Stimulated activated CD4-positive, alpha-beta T cell treated with anti-CD3 and anti-CD28 coated beads, Interleukin-15, amount 100 ng/mL, for 1 hour (primary cell): ENCODE data around the gene GIPC3.
A peak's percentile ranks its signal among the peaks of the same experiment; 100 is the strongest.
"Not testable (repeated sequence)": the region's sequence is repeated elsewhere in the genome, so short reads cannot be mapped to it uniquely, and the experiment has no call there.

ENCODE experiments used
- DNase-seq, 2 donors: peaks; one replicate each; pipeline ENCODE4 v3.0.0-alpha.2; 2020; ENCODE audit warnings: low read depth in 1 of 2, low spot score in 1 of 2

Gene GIPC3

GRCh38 chr19:3576696-3577443 lies 8.4 kb upstream of the GIPC3 start:
- no peak for DNase-seq

- DNase-seq, result no peak
Observed at GRCh38 chr19:3577723-3578344, 7.4 kb upstream of the GIPC3 start.

GRCh38 chr19:3578390-3578789 lies 6.9 kb upstream of the GIPC3 start:
- no peak for DNase-seq

- DNase-seq, result no peak
Observed at GRCh38 chr19:3580156-3580934, 4.9 kb upstream of the GIPC3 start.

- not testable (repeated sequence) for DNase-seq
Observed at GRCh38 chr19:3581792-3582191, 3.5 kb upstream of the GIPC3 start.

GRCh38 chr19:3584036-3584802 lies 1.1 kb upstream of the GIPC3 start:
- not testable (repeated sequence) for DNase-seq

GRCh38 chr19:3586127-3586626 lies 899 bp downstream of the GIPC3 start:
- peak in 1 of 2 donors; percentile 33 for DNase-seq

GRCh38 chr19:3586707-3587346 lies 1.5 kb downstream of the GIPC3 start:
- DNase-seq, result no peak

- no peak for DNase-seq
Observed at GRCh38 chr19:3589439-3589838, 4.2 kb downstream of the GIPC3 start.

- no peak for DNase-seq
Observed at GRCh38 chr19:3589949-3590348, 4.7 kb downstream of the GIPC3 start.

- no peak for DNase-seq
Observed at GRCh38 chr19:3590991-3591659, 5.8 kb downstream of the GIPC3 start.

GRCh38 chr19:3591876-3592613 lies 6.8 kb downstream of the GIPC3 start:
- DNase-seq, result no peak

- DNase-seq, result no peak
Observed at GRCh38 chr19:3593156-3593555, 7.9 kb downstream of the GIPC3 start.

- DNase-seq, result no peak
Observed at GRCh38 chr19:3595521-3596061, 10.3 kb downstream of the GIPC3 start.

- DNase-seq, result no peak
Observed at GRCh38 chr19:3599776-3600187, 14.5 kb downstream of the GIPC3 start.

GRCh38 chr19:3601021-3601420 lies 15.7 kb downstream of the GIPC3 start:
- DNase-seq, result no peak

- DNase-seq, result no peak
Observed at GRCh38 chr19:3603121-3603811, 18.0 kb downstream of the GIPC3 start.

GRCh38 chr19:3604227-3604986 lies 19.1 kb downstream of the GIPC3 start:
- no peak for DNase-seq
